CD14-positive monocyte (primary cell): ENCODE measurements around the gene SEMA3F. TPM values are rescaled to one million over a fixed set of nuclear protein-coding genes. Genes with fewer than 3 reads are reported as not detected.

Experiments used
- DNase-seq, 3 donors: peaks; one replicate each; pipeline ENCODE4 v3.0.0-alpha.2; 2011 to 2022
- H2AFZ ChIP-seq: 2 replicates; pipeline ENCODE4 v1.6.0; 2012; ENCODE audit warnings: mild to moderate bottlenecking, low read depth, low read length, inconsistent platforms; ENCODE audit not compliant: insufficient read depth, poor library complexity, severe bottlenecking
- H3K27ac ChIP-seq, 2 donors: 1 replicate in 1 of 2; 2 replicates in 1 of 2; pipeline ENCODE4 v1.5.1; 2012 to 2013; ENCODE audit warnings: low read length in 2 of 2, control low read depth in 1 of 2, inconsistent platforms in 1 of 2, low read depth in 1 of 2, mild to moderate bottlenecking in 1 of 2
- H3K27me3 ChIP-seq, 2 donors: one replicate each; pipeline versions ENCODE4 v1.6.0 to v1.6.1; 2011 to 2013; ENCODE audit warnings: low read length in 2 of 2; ENCODE audit not compliant: control insufficient read depth in 2 of 2, insufficient read depth in 2 of 2
- H3K36me3 ChIP-seq, 2 donors: replicated peaks in 1 of 2; 1 replicate in 1 of 2; 2 replicates in 1 of 2; pipeline versions ENCODE4 v1.5.1 to v1.6.1; 2012 to 2013; ENCODE audit warnings: low read length in 2 of 2, control low read depth in 1 of 2, inconsistent platforms in 1 of 2, mild to moderate bottlenecking in 1 of 2; ENCODE audit not compliant: insufficient read depth in 2 of 2, control insufficient read depth in 1 of 2
- H3K4me1 ChIP-seq, 2 donors: 1 replicate in 1 of 2; 2 replicates in 1 of 2; pipeline versions ENCODE4 v1.5.1 to v1.6.1; 2012 to 2013; ENCODE audit warnings: low read length in 2 of 2, control low read depth in 1 of 2, inconsistent platforms in 1 of 2, mild to moderate bottlenecking in 1 of 2, moderate library complexity in 1 of 2; ENCODE audit not compliant: insufficient read depth in 2 of 2, control insufficient read depth in 1 of 2
- H3K4me2 ChIP-seq: replicated peaks from 2 replicates; pipeline ENCODE3; 2012; ENCODE audit warnings: low read length, moderate library complexity, mild to moderate bottlenecking; ENCODE audit not compliant: poor library complexity, severe bottlenecking; ENCODE audit errors: extremely low read depth
- H3K4me3 ChIP-seq, 3 experiments: fragments of 200-600 bp in 1 of 3; sonication (generic) in 1 of 3; replicated peaks in 1 of 3; 1 replicate in 2 of 3; 2 replicates in 1 of 3; pipeline ENCODE4 v1.5.1; 2011 to 2013; ENCODE audit warnings: low read length in 3 of 3, mild to moderate bottlenecking in 3 of 3, control low read depth in 2 of 3, low read depth in 2 of 3, inconsistent platforms in 1 of 3, moderate library complexity in 1 of 3
- H3K79me2 ChIP-seq: 2 replicates; pipeline ENCODE4 v1.6.0; 2012; ENCODE audit warnings: mild to moderate bottlenecking, control low read depth, inconsistent platforms, low read length, moderate library complexity; ENCODE audit not compliant: insufficient read depth
- H3K9ac ChIP-seq: 2 replicates; pipeline ENCODE4 v1.6.0; 2017; ENCODE audit warnings: low read length, mild to moderate bottlenecking; ENCODE audit not compliant: insufficient read depth, poor library complexity, severe bottlenecking
- H3K9me3 ChIP-seq, 2 donors: replicated peaks in 1 of 2; 1 replicate in 1 of 2; 2 replicates in 1 of 2; pipeline versions ENCODE4 v1.5.1 to v1.6.1; 2012 to 2013; ENCODE audit warnings: low read length in 2 of 2, control low read depth in 1 of 2; ENCODE audit not compliant: control insufficient read depth in 1 of 2, insufficient read depth in 1 of 2
- H4K20me1 ChIP-seq: 2 replicates; pipeline ENCODE4 v1.6.0; 2012; ENCODE audit warnings: mild to moderate bottlenecking, low read length, control low read depth, moderate library complexity; ENCODE audit not compliant: insufficient read depth
- H3K27ac Mint-ChIP-seq, 7 donors: one replicate each; pipeline ENCODE4 v1.8.0; 2020; ENCODE audit warnings: mild to moderate bottlenecking in 7 of 7, mixed read lengths in 7 of 7, moderate library complexity in 6 of 7, inconsistent platforms in 2 of 7
- H3K27me3 Mint-ChIP-seq, 3 donors: one replicate each; pipeline ENCODE4 v1.8.0; 2021 to 2022; ENCODE audit warnings: low read depth in 3 of 3, mild to moderate bottlenecking in 3 of 3, mixed read lengths in 3 of 3, moderate library complexity in 3 of 3, inconsistent platforms in 1 of 3
- H3K36me3 Mint-ChIP-seq, 2 donors: one replicate each; pipeline ENCODE4 v1.8.0; 2020; ENCODE audit warnings: mixed read lengths in 2 of 2, inconsistent platforms in 1 of 2, mild to moderate bottlenecking in 1 of 2
- H3K4me1 Mint-ChIP-seq: one replicate; pipeline ENCODE4 v1.8.0; 2020; ENCODE audit warnings: mild to moderate bottlenecking, mixed read lengths
- H3K4me3 Mint-ChIP-seq, 2 donors: one replicate each; pipeline ENCODE4 v1.8.0; 2020; ENCODE audit warnings: mild to moderate bottlenecking in 2 of 2, mixed read lengths in 2 of 2, moderate library complexity in 1 of 2
- H3K9me3 Mint-ChIP-seq, 7 donors: one replicate each; pipeline ENCODE4 v1.8.0; 2020 to 2022; ENCODE audit warnings: mixed read lengths in 7 of 7, mild to moderate bottlenecking in 6 of 7, moderate library complexity in 6 of 7, inconsistent platforms in 2 of 7
- CTCF ChIP-seq: fragments of 200-600 bp; IDR thresholded peaks from one replicate; pipeline ENCODE4 v1.8.0; 2022; ENCODE audit warnings: antibody characterized with exemption, mild to moderate bottlenecking
- WGBS: methylation state at CpG from one replicate; pipeline ENCODE4 v1.1.5; 2013; ENCODE audit warnings: missing lambda C conversion rate; ENCODE audit not compliant: insufficient coverage; 5-methylcytosine and 5-hydroxymethylcytosine counted together
- intact Hi-C, 2 donors: fragments of 100-400 bp; cut with micrococcal nuclease; formaldehyde crosslinking; loops; one replicate each; pipeline versions ENCODE4 v1.15.0 to v1.15.1; 2023
- polyA plus RNA-seq, 3 donors: library from polyadenylated mRNA; depleted of rRNA in 1 of 3; unstranded in 2 of 3; stranded (reverse) in 1 of 3; fragments of 300-500 nt in 2 of 3; fragments of >200 nt in 1 of 3; fragmentation: Illumina TruSeq in 2 of 3; gene quantifications; 1 replicate in 2 of 3; 2 replicates in 1 of 3; pipeline ENCODE4 v1.2.3, GENCODE V29; 2012 to 2021

SEMA3F gene
- polyA plus RNA-seq, 3 donors: 0.01 TPM; not detected in 2

GRCh38 chr3:50160561-50160983, 5.4 kb downstream of the SEMA3F start:
- H3K27ac ChIP-seq: no peak overlapping the region
- peaks cover 4 to 5% of the 10 kb centered on the region in 2 donors for H3K4me1 ChIP-seq
- H3K79me2 ChIP-seq: no peaks in the 10 kb centered on the region
- no peak for DNase-seq
- H2AFZ ChIP-seq: no peak overlapping the region
- no peaks in the 10 kb centered on the region for H3K36me3 ChIP-seq
- no CpG with 5 or more reads among the region's 7 CpGs for WGBS
- no peak overlapping the region for H3K4me3 ChIP-seq
- Mint-ChIP-seq H3K4me3 (no peak overlapping the region), H3K36me3 (peaks cover 4 to 5% of the 10 kb centered on the region in 2 donors), H3K27me3 (peaks cover 24 to 34% (median 34%) of the 10 kb centered on the region in 3 donors), H3K9me3 (peaks cover 0 to 16% (median 4%) of the 10 kb centered on the region in 7 donors), H3K4me1 (peaks cover 16% of the 10 kb centered on the region), H3K27ac (no peak overlapping the region)
- peaks cover 7% of the 10 kb centered on the region for H4K20me1 ChIP-seq
- H3K9ac ChIP-seq: no peak overlapping the region
- intact Hi-C loops: no loop called here
- no peak overlapping the region for H3K4me2 ChIP-seq
- H3K9me3 ChIP-seq: peaks cover 0 to 15% of the 10 kb centered on the region in 2 donors
- no peak for TF ChIP-seq CTCF
- H3K27me3 ChIP-seq: peaks cover 14 to 30% of the 10 kb centered on the region in 2 donors

- Histone ChIP-seq H3K9ac (no peak overlapping the region), H3K4me1 (no peaks in the 10 kb centered on the region), H3K9me3 (peaks cover 0 to 7% of the 10 kb centered on the region in 2 donors), H3K4me2 (no peak overlapping the region), H2AFZ (no peak overlapping the region), H3K27me3 (peaks cover 7 to 22% of the 10 kb centered on the region in 2 donors), H3K27ac (no peak overlapping the region), H3K36me3 (no peaks in the 10 kb centered on the region), H4K20me1 (no peaks in the 10 kb centered on the region), H3K4me3 (no peak overlapping the region), H3K79me2 (no peaks in the 10 kb centered on the region)
- intact Hi-C loops: no loop called here
- Mint-ChIP-seq H3K27me3 (peaks cover 17 to 31% (median 30%) of the 10 kb centered on the region in 3 donors), H3K4me1 (peaks cover 8% of the 10 kb centered on the region), H3K27ac (no peak overlapping the region), H3K36me3 (no peaks in the 10 kb centered on the region), H3K9me3 (peaks cover 0 to 8% (median 0%) of the 10 kb centered on the region in 7 donors), H3K4me3 (no peak overlapping the region)
- TF ChIP-seq CTCF: no peak
- no peak for DNase-seq
- WGBS: 91% methylated on average over 13 of the region's 13 CpGs
These were observed 6.2 kb downstream of the SEMA3F start for GRCh38 chr3:50161320-50161719.
